DND-41 (cell line): ENCODE measurements around the gene KSR2.

ENCODE experiments used
- ATAC-seq: fragments of 200-7000 bp; cut with Tn5 transposase; 3 replicates; pipeline ENCODE4 v1.9.1; 2021; ENCODE audit warnings: low read depth; ENCODE audit not compliant: insufficient read depth
- DNase-seq: peaks from one replicate; pipeline ENCODE4 v3.0.0-alpha.2; 2020
- H2AFZ ChIP-seq: 2 replicates; pipeline ENCODE4 v1.6.0; 2012; ENCODE audit warnings: low read depth, low read length
- H3K27ac ChIP-seq: 2 replicates; pipeline ENCODE4 v1.5.1; 2012; ENCODE audit warnings: low read length, inconsistent platforms
- H3K27me3 ChIP-seq: fragments of 200-600 bp; sonication (generic); 2 replicates; pipeline ENCODE4 v1.6.0; 2012; ENCODE audit warnings: low read length, mild to moderate bottlenecking, inconsistent platforms; ENCODE audit not compliant: insufficient read depth, poor library complexity
- H3K36me3 ChIP-seq: 2 replicates; pipeline ENCODE4 v1.5.1; 2012; ENCODE audit warnings: low read length, inconsistent platforms; ENCODE audit not compliant: insufficient read depth
- H3K4me1 ChIP-seq: 2 replicates; pipeline ENCODE4 v1.5.1; 2012; ENCODE audit warnings: mild to moderate bottlenecking, low read length; ENCODE audit not compliant: insufficient read depth
- H3K4me2 ChIP-seq: 2 replicates; pipeline ENCODE4 v1.6.0; 2012; ENCODE audit warnings: mild to moderate bottlenecking, moderate library complexity, low read length, inconsistent platforms; ENCODE audit not compliant: insufficient read depth
- H3K4me3 ChIP-seq, 2 experiments: fragments of 200-600 bp in 1 of 2; shearing (Covaris generic) in 1 of 2; 2 replicates each; pipeline ENCODE4 v1.5.1; 2012 to 2016; ENCODE audit warnings: inconsistent platforms in 2 of 2, low read length in 2 of 2, mild to moderate bottlenecking in 2 of 2, low read depth in 1 of 2, moderate library complexity in 1 of 2
- H3K79me2 ChIP-seq: 2 replicates; pipeline ENCODE4 v1.6.0; 2012; ENCODE audit warnings: low read length, inconsistent platforms; ENCODE audit not compliant: insufficient read depth
- H3K9ac ChIP-seq: 2 replicates; pipeline ENCODE4 v1.6.0; 2012; ENCODE audit warnings: low read depth, mild to moderate bottlenecking, inconsistent platforms, low read length, moderate library complexity
- H3K9me3 ChIP-seq: 2 replicates; pipeline ENCODE4 v1.5.1; 2012; ENCODE audit warnings: low read length, moderate library complexity, mild to moderate bottlenecking, inconsistent platforms; ENCODE audit not compliant: insufficient read depth, severe bottlenecking
- H4K20me1 ChIP-seq: 2 replicates; pipeline ENCODE4 v1.6.0; 2012; ENCODE audit warnings: low read length; ENCODE audit not compliant: insufficient read depth
- EZH2 ChIP-seq: IDR thresholded peaks from 3 replicates; pipeline ENCODE4 v1.6.1; 2012; ENCODE audit warnings: borderline replicate concordance, low read depth, mild to moderate bottlenecking, moderate library complexity, low read length, inconsistent platforms; ENCODE audit not compliant: severe bottlenecking
- TF ChIP-seq, protein P1 (sequence below): IDR thresholded peaks from 2 replicates; pipeline ENCODE4 v1.5.1; 2012; ENCODE audit warnings: borderline replicate concordance, low read length, moderate library complexity, mild to moderate bottlenecking; ENCODE audit not compliant: poor library complexity, severe bottlenecking; ENCODE audit errors: extremely low read depth

Gene KSR2

DNA sequence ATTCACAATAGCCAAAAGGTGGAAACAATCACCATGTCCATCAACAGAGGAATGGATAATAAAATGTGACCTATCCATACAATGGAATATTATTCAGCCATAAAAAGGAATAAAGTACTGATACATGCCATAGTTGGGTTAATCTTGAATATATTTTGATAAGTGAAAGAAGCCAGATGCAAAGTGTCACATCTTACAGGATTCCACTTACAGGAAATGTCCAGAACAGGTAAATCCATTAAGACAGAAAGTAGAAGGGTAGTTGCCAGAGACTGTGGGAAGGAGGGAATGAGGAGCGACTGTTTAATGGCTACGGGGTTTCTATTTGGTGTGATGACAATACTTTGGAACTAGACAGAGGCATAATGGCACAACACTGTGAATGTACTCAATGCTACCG is 171.6 kb downstream of the KSR2 start:
- no peak for TF ChIP-seq EZH2
- Histone ChIP-seq H3K27me3 (no peaks in the 10 kb centered on the region), H2AFZ (no peak overlapping the region), H3K9ac (no peak overlapping the region), H3K36me3 (no peaks in the 10 kb centered on the region), H3K79me2 (no peaks in the 10 kb centered on the region), H3K4me2 (no peak overlapping the region), H3K9me3 (peaks cover 6% of the 10 kb centered on the region), H3K27ac (no peak overlapping the region), H3K4me3 (no peak overlapping the region), H3K4me1 (no peaks in the 10 kb centered on the region), H4K20me1 (no peaks in the 10 kb centered on the region)
- no peak for DNase-seq
- ATAC-seq: no peak

DNA sequence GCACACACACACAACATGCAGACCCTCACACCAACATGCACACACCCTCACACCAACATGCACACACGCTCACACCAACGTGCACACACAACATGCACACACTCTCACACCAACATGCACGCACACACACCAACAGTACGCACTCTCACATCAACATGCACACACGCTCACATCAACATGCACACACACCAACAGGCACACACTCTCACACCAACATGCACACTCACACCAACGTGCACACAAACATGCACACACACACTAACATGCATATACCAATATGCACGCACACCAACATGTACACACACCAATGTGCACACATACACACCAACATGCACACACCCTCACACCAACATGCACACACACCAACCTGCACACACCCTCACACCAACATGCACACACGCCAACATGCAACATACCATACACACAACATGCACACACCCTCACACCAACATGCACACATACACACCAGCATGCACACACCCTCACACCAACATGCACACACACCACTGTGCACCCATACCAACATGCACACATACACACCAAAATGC is 175.8 kb downstream of the KSR2 start:
- no peak for TF ChIP-seq EZH2
- TF ChIP-seq, protein P1, sequence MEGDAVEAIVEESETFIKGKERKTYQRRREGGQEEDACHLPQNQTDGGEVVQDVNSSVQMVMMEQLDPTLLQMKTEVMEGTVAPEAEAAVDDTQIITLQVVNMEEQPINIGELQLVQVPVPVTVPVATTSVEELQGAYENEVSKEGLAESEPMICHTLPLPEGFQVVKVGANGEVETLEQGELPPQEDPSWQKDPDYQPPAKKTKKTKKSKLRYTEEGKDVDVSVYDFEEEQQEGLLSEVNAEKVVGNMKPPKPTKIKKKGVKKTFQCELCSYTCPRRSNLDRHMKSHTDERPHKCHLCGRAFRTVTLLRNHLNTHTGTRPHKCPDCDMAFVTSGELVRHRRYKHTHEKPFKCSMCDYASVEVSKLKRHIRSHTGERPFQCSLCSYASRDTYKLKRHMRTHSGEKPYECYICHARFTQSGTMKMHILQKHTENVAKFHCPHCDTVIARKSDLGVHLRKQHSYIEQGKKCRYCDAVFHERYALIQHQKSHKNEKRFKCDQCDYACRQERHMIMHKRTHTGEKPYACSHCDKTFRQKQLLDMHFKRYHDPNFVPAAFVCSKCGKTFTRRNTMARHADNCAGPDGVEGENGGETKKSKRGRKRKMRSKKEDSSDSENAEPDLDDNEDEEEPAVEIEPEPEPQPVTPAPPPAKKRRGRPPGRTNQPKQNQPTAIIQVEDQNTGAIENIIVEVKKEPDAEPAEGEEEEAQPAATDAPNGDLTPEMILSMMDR: no peak
- H3K27ac ChIP-seq: no peak overlapping the region
- DNase-seq (no peak), ATAC-seq (no peak)
- H3K4me3 ChIP-seq: no peak overlapping the region
- no peak overlapping the region for H2AFZ ChIP-seq
- no peaks in the 10 kb centered on the region for H3K79me2 ChIP-seq
- H4K20me1 ChIP-seq: no peaks in the 10 kb centered on the region
- no peak overlapping the region for H3K9ac ChIP-seq
- H3K9me3 ChIP-seq: peaks cover 6% of the 10 kb centered on the region
- H3K4me1 ChIP-seq: peaks cover 5% of the 10 kb centered on the region
- H3K36me3 ChIP-seq: no peaks in the 10 kb centered on the region
- H3K27me3 ChIP-seq: no peaks in the 10 kb centered on the region
- no peak overlapping the region for H3K4me2 ChIP-seq

DNA sequence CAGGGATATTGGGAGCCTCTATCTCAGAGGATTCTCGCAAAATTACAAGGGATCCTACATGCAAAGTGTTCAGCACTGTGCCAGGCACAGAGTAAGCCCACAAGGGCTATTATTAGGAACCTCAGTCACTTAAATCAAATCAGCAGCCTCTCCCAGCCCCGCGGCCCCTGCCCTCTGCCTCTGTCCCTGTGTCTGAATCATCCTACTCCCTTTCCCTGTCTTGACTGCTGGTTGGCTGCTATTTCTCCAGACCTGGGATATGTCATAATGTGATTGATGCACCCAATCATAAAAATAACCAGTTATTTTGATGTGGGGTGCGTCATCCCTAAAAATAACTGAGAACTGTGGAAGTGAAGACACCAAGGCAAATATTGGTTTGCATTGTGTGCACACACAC is 176.3 kb downstream of the KSR2 start:
- Histone ChIP-seq H3K27ac (no peak overlapping the region), H3K36me3 (no peaks in the 10 kb centered on the region), H3K4me3 (no peak overlapping the region), H4K20me1 (no peaks in the 10 kb centered on the region), H3K9ac (no peak overlapping the region), H3K79me2 (no peaks in the 10 kb centered on the region), H3K4me2 (no peak overlapping the region), H3K4me1 (peaks cover 10% of the 10 kb centered on the region), H2AFZ (no peak overlapping the region), H3K9me3 (peaks cover 6% of the 10 kb centered on the region), H3K27me3 (no peaks in the 10 kb centered on the region)
- DNase-seq: no peak
- no peak for TF ChIP-seq EZH2
- TF ChIP-seq, protein P1: no peak
- no peak for ATAC-seq

DNA sequence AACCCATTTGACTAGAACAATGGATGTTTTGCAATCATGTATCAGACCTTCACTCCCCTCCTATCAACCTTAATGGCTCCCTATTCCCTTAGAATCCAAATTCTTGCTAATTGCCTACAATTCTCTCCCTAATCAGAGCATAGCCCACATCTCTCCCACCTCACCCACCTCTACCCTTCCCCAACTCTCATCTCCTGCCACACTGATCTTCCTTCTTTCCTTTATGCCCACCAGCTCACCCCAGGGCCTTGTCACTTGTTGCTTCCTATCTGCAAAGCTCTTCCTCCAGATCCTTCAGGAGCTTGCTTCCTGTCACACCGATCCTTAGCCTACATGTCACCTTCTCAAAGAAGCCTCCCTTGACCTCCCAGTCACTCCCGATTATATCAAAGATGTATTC is 177.8 kb downstream of the KSR2 start:
- H2AFZ ChIP-seq: no peak overlapping the region
- H3K27ac ChIP-seq: no peak overlapping the region
- peaks cover 6% of the 10 kb centered on the region for H3K9me3 ChIP-seq
- peaks cover 19% of the 10 kb centered on the region for H3K4me1 ChIP-seq
- no peak overlapping the region for H3K4me2 ChIP-seq
- H3K4me3 ChIP-seq: no peak overlapping the region
- H4K20me1 ChIP-seq: no peaks in the 10 kb centered on the region
- H3K9ac ChIP-seq: no peak overlapping the region
- ATAC-seq (no peak), DNase-seq (no peak)
- H3K36me3 ChIP-seq: no peaks in the 10 kb centered on the region
- no peaks in the 10 kb centered on the region for H3K27me3 ChIP-seq
- TF ChIP-seq EZH2: no peak
- no peaks in the 10 kb centered on the region for H3K79me2 ChIP-seq
